ENCODE results near the gene ENTPD3. TPM values are rescaled to one million over a fixed set of nuclear protein-coding genes. Genes with fewer than 3 reads are reported as not detected.

Gene ENTPD3
- total RNA-seq, 1 donor from 2014 or later, result not detected

GRCh38 chr3:40453933-40454332 lies 66.9 kb downstream of the ENTPD3 start:
- H3K4me3 Mint-ChIP-seq, result peak overlapping the region; percentile 92
- Histone ChIP-seq H3K27ac (peak overlapping the region; percentile 86), H4K20me1 (ENCODE audit: low read depth) (peaks cover 16% of the 10 kb centered on the region), H3K79me2 (ENCODE audit: low read depth) (peaks cover 27% of the 10 kb centered on the region), H3K4me1 (peaks cover 10% of the 10 kb centered on the region), H3F3A (ENCODE audit: low read depth) (peaks cover 15% of the 10 kb centered on the region), H3K36me3 (peaks cover 9% of the 10 kb centered on the region), H2AFZ (replicated peaks) (peak overlapping the region; percentile 77), H3K4me3 (peak overlapping the region; percentile 59), H3K4me2 (peak overlapping the region; percentile 87), H3K9ac (peak overlapping the region; percentile 59), H3K27me3 (no peaks in the 10 kb centered on the region), H3K9me3 (ENCODE audit: low read depth) (no peaks in the 10 kb centered on the region)
- H3K27ac Mint-ChIP-seq, result no peak overlapping the region
- H3K36me3 Mint-ChIP-seq, result peaks cover 7% of the 10 kb centered on the region
- DNase-seq (ENCODE audit: low spot score), result peak; percentile 24
- peaks cover 38% of the 10 kb centered on the region for H3K4me1 Mint-ChIP-seq
- TF ChIP-seq, protein P1, sequence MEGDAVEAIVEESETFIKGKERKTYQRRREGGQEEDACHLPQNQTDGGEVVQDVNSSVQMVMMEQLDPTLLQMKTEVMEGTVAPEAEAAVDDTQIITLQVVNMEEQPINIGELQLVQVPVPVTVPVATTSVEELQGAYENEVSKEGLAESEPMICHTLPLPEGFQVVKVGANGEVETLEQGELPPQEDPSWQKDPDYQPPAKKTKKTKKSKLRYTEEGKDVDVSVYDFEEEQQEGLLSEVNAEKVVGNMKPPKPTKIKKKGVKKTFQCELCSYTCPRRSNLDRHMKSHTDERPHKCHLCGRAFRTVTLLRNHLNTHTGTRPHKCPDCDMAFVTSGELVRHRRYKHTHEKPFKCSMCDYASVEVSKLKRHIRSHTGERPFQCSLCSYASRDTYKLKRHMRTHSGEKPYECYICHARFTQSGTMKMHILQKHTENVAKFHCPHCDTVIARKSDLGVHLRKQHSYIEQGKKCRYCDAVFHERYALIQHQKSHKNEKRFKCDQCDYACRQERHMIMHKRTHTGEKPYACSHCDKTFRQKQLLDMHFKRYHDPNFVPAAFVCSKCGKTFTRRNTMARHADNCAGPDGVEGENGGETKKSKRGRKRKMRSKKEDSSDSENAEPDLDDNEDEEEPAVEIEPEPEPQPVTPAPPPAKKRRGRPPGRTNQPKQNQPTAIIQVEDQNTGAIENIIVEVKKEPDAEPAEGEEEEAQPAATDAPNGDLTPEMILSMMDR (IDR thresholded peaks at IDR 0.05), result no peak
- TF ChIP-seq EZH2phosphoT487 (IDR thresholded peaks at IDR 0.05), result no peak
- TF ChIP-seq EZH2 (IDR thresholded peaks at IDR 0.05), result no peak
- no peaks in the 10 kb centered on the region for H3K27me3 Mint-ChIP-seq (ENCODE audit: insufficient read depth, low read depth)
- H3K9me3 Mint-ChIP-seq, result no peaks in the 10 kb centered on the region

DNA sequence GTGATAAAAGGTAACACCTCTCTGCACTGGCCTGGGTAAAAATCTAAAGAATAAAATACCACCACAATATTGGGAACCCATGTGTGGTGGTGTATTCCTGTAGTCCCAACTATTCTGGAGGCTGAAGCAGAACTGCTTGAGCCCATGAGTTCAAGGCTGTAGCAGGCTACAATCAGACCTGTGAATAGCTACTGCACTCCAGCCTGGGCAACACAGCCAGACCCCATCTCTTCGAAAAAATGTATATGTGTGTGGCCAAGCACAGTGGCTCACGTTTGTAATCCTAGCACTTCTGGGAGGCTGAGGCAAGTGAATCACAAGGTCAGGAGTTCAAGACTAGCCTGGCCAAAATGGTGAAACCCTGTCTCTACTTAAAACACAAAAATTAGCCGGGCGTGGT lies 68.3 kb downstream of the ENTPD3 start:
- Mint-ChIP-seq H3K9me3 (no peaks in the 10 kb centered on the region), H3K27ac (no peak overlapping the region), H3K36me3 (peaks cover 11% of the 10 kb centered on the region), H3K4me3 (peak overlapping the region; percentile 96), H3K27me3 (ENCODE audit: insufficient read depth, low read depth) (no peaks in the 10 kb centered on the region), H3K4me1 (peaks cover 40% of the 10 kb centered on the region)
- Histone ChIP-seq H3K36me3 (peaks cover 14% of the 10 kb centered on the region), H3F3A (ENCODE audit: low read depth) (peaks cover 22% of the 10 kb centered on the region), H3K27ac (no peak overlapping the region), H3K4me2 (no peak overlapping the region), H2AFZ (replicated peaks) (no peak overlapping the region), H3K27me3 (no peaks in the 10 kb centered on the region), H3K4me3 (no peak overlapping the region), H3K4me1 (peaks cover 13% of the 10 kb centered on the region), H3K9ac (no peak overlapping the region), H4K20me1 (ENCODE audit: low read depth) (peaks cover 26% of the 10 kb centered on the region), H3K79me2 (ENCODE audit: low read depth) (peaks cover 39% of the 10 kb centered on the region), H3K9me3 (ENCODE audit: low read depth) (no peaks in the 10 kb centered on the region)
- DNase-seq (ENCODE audit: low spot score), result no peak
- TF ChIP-seq, protein P1 (IDR thresholded peaks at IDR 0.05), result no peak
- no peak for TF ChIP-seq EZH2phosphoT487 (IDR thresholded peaks at IDR 0.05)
- TF ChIP-seq EZH2 (IDR thresholded peaks at IDR 0.05), result no peak

GRCh38 chr3:40456279-40456939 lies 69.4 kb downstream of the ENTPD3 start:
- H3K9ac ChIP-seq, result peak overlapping the region; percentile 93
- TF ChIP-seq EZH2 (IDR thresholded peaks at IDR 0.05) (no peak), EZH2phosphoT487 (IDR thresholded peaks at IDR 0.05) (no peak)
- TF ChIP-seq, protein P1 (IDR thresholded peaks at IDR 0.05), result no peak
- no peaks in the 10 kb centered on the region for H3K27me3 ChIP-seq
- H3F3A ChIP-seq (ENCODE audit: low read depth), result peaks cover 29% of the 10 kb centered on the region
- H3K27ac Mint-ChIP-seq, result peak overlapping the region; percentile 96
- H3K9me3 ChIP-seq (ENCODE audit: low read depth), result no peaks in the 10 kb centered on the region
- no peak for DNase-seq (ENCODE audit: low spot score)
- H3K27me3 Mint-ChIP-seq (ENCODE audit: insufficient read depth, low read depth), result no peaks in the 10 kb centered on the region
- H3K4me1 ChIP-seq, result peaks cover 13% of the 10 kb centered on the region
- H3K36me3 Mint-ChIP-seq, result peaks cover 16% of the 10 kb centered on the region
- peaks cover 42% of the 10 kb centered on the region for H3K79me2 ChIP-seq (ENCODE audit: low read depth)
- H3K4me3 ChIP-seq, result peak overlapping the region; percentile 84
- H3K4me2 ChIP-seq, result peak overlapping the region; percentile 87
- peaks cover 14% of the 10 kb centered on the region for H3K36me3 ChIP-seq
- H4K20me1 ChIP-seq (ENCODE audit: low read depth), result peaks cover 33% of the 10 kb centered on the region
- H3K4me1 Mint-ChIP-seq, result peaks cover 40% of the 10 kb centered on the region
- H3K4me3 Mint-ChIP-seq, result peak overlapping the region; percentile 96
- peak overlapping the region; percentile 16 for H3K27ac ChIP-seq
- peak overlapping the region; percentile 75 for H2AFZ ChIP-seq (replicated peaks)
- no peaks in the 10 kb centered on the region for H3K9me3 Mint-ChIP-seq

Measured in neural progenitor cell (in vitro differentiated cells).